ENCODE measurements around the gene SH3D19.

SH3D19 gene

DNA sequence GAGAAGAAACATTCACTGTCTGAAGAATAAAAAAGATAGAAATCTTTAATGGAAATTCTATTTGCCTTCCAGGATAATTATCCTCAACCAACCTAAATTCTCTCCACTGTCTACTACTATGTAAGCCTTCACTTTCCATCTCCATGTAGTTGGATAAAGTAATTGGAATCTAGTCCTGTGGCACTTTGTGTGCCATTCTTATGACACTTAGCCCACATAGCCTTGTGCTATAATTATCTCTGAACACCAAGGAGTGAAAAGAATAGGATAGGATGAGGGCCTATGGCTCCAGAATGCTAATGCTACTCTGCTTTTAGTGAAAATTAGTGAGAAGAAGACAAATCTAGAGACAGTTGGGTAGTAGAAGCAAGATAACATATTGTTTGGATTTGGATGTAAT is 28.2 kb downstream of the SH3D19 start:
- no peak overlapping the region for H3K4me2 ChIP-seq (ENCODE audit: low read length)
- H4K8ac ChIP-seq (ENCODE audit: low read depth, low read length): no peak overlapping the region
- H4K5ac ChIP-seq (ENCODE audit: low read length): no peak overlapping the region
- H3K27me3 ChIP-seq (ENCODE audit: insufficient read depth, low read length, poor library complexity): no peaks in the 10 kb centered on the region
- no peak overlapping the region for H3K23ac ChIP-seq (ENCODE audit: low read length)
- H3K56ac ChIP-seq (ENCODE audit: low read length): no peak overlapping the region
- H2BK15ac ChIP-seq (replicated peaks; ENCODE audit: low read depth): no peak overlapping the region
- no peak overlapping the region for H3K18ac ChIP-seq (ENCODE audit: low read length)
- H3K9ac ChIP-seq (ENCODE audit: low read length): no peak overlapping the region
- no peak for DNase-seq
- no peak overlapping the region for H2BK5ac ChIP-seq (ENCODE audit: low read length)
- no peak overlapping the region for H2BK120ac ChIP-seq (ENCODE audit: low read depth, low read length)
- peaks cover 9% of the 10 kb centered on the region for H3K79me1 ChIP-seq (ENCODE audit: low read length)
- H3K4ac ChIP-seq (ENCODE audit: low read depth, low read length): no peak overlapping the region
- peaks cover 17% of the 10 kb centered on the region for H3K79me2 ChIP-seq (ENCODE audit: control insufficient read depth, insufficient read depth, low read length)
- no peaks in the 10 kb centered on the region for H3K4me1 ChIP-seq (ENCODE audit: control insufficient read depth, low read depth, low read length)
- no peak overlapping the region for H2AK5ac ChIP-seq (ENCODE audit: low read length)
- no peak overlapping the region for H3K27ac ChIP-seq (ENCODE audit: low read depth, low read length)
- H3K36me3 ChIP-seq (ENCODE audit: control insufficient read depth, insufficient read depth, low read length): no peaks in the 10 kb centered on the region
- H3K4me3 ChIP-seq (ENCODE audit: low read length): no peak overlapping the region

DNA sequence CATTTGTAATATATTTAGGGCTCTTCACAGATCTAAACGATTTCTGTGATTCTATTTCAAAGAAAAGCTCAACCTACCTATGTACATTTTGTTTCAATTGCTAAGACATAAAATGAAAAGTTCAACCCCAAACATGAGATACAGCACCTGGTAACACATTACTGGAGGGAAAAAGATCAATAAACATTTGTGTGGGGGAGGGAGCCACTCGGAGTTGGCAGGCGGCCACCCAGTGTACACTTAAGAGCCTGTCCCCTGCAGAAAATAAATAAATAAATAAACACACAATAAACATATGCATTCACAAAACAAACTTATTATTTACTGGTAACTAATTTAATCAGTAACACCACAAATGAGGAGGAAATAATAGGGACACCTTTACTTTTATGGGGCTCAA is 29.2 kb downstream of the SH3D19 start:
- Histone ChIP-seq H3K79me2 (ENCODE audit: control insufficient read depth, insufficient read depth, low read length) (peaks cover 14% of the 10 kb centered on the region), H3K36me3 (ENCODE audit: control insufficient read depth, insufficient read depth, low read length) (no peaks in the 10 kb centered on the region), H3K18ac (ENCODE audit: low read length) (no peak overlapping the region), H3K23ac (ENCODE audit: low read length) (no peak overlapping the region), H3K27me3 (ENCODE audit: insufficient read depth, low read length, poor library complexity) (no peaks in the 10 kb centered on the region), H4K8ac (ENCODE audit: low read depth, low read length) (no peak overlapping the region), H3K4me2 (ENCODE audit: low read length) (no peak overlapping the region), H3K79me1 (ENCODE audit: low read length) (peaks cover 6% of the 10 kb centered on the region), H3K4me1 (ENCODE audit: control insufficient read depth, low read depth, low read length) (no peaks in the 10 kb centered on the region), H2BK15ac (replicated peaks; ENCODE audit: low read depth) (no peak overlapping the region), H3K9ac (ENCODE audit: low read length) (no peak overlapping the region), H3K4me3 (ENCODE audit: low read length) (no peak overlapping the region), H3K56ac (ENCODE audit: low read length) (no peak overlapping the region), H2AK5ac (ENCODE audit: low read length) (no peak overlapping the region), H2BK5ac (ENCODE audit: low read length) (no peak overlapping the region), H3K27ac (ENCODE audit: low read depth, low read length) (no peak overlapping the region), H3K4ac (ENCODE audit: low read depth, low read length) (no peak overlapping the region), H2BK120ac (ENCODE audit: low read depth, low read length) (no peak overlapping the region), H4K5ac (ENCODE audit: low read length) (no peak overlapping the region)
- no peak for DNase-seq
- no CpG with 5 or more reads among the region's 3 CpGs for WGBS (ENCODE audit: extremely low coverage, insufficient coverage, low lambda C conversion rate)

DNA sequence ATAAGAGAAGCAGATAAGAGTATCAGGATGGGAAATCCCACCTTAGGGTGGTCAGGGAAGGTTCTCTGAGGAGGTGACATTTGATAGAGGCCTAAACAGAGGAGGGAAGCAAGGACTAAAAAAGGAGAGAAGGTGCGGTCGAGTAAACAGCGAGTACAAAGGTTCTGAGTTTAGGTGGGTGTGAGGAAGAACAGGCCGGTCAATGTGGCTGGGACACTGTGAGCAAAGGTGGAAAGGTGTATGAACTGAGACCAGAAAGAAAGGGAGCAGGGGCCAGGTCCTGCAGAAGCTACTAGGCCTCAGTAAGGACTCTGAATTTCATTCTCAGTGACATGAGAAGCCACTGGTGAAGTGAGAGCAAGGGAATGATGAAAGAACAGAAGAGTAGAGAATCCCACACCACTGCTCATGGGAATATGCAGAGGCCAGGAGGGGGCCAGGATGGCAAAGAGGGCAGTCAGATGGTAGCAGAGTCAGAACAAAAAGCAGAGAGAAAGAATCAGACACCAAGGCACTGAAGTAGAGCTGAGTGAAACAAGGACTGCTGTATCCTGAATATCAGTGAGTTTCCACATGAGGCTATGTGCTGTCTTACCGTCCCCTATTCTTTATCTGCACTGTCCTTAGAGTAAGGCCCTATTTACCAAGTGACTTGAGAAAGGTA is 30.4 kb downstream of the SH3D19 start:
- Histone ChIP-seq H3K27me3 (ENCODE audit: insufficient read depth, low read length, poor library complexity) (no peaks in the 10 kb centered on the region), H3K23ac (ENCODE audit: low read length) (no peak overlapping the region), H3K9ac (ENCODE audit: low read length) (no peak overlapping the region), H2BK5ac (ENCODE audit: low read length) (no peak overlapping the region), H2BK120ac (ENCODE audit: low read depth, low read length) (no peak overlapping the region), H4K8ac (ENCODE audit: low read depth, low read length) (no peak overlapping the region), H4K5ac (ENCODE audit: low read length) (no peak overlapping the region), H3K36me3 (ENCODE audit: control insufficient read depth, insufficient read depth, low read length) (no peaks in the 10 kb centered on the region), H3K4me3 (ENCODE audit: low read length) (no peak overlapping the region), H3K79me1 (ENCODE audit: low read length) (peaks cover 6% of the 10 kb centered on the region), H3K4me1 (ENCODE audit: control insufficient read depth, low read depth, low read length) (no peaks in the 10 kb centered on the region), H3K4me2 (ENCODE audit: low read length) (no peak overlapping the region), H3K56ac (ENCODE audit: low read length) (peak overlapping the region; percentile 15), H3K18ac (ENCODE audit: low read length) (no peak overlapping the region), H3K27ac (ENCODE audit: low read depth, low read length) (no peak overlapping the region), H2BK15ac (replicated peaks; ENCODE audit: low read depth) (no peak overlapping the region), H3K4ac (ENCODE audit: low read depth, low read length) (no peak overlapping the region), H2AK5ac (ENCODE audit: low read length) (no peak overlapping the region), H3K79me2 (ENCODE audit: control insufficient read depth, insufficient read depth, low read length) (peaks cover 18% of the 10 kb centered on the region)
- no peak for DNase-seq
- WGBS (ENCODE audit: extremely low coverage, insufficient coverage, low lambda C conversion rate): no CpG with 5 or more reads among the region's 5 CpGs

GRCh38 chr4:151292038-151292437 is 33.4 kb downstream of the SH3D19 start:
- Histone ChIP-seq H2BK15ac (replicated peaks; ENCODE audit: low read depth) (no peak overlapping the region), H3K36me3 (ENCODE audit: control insufficient read depth, insufficient read depth, low read length) (no peaks in the 10 kb centered on the region), H3K27me3 (ENCODE audit: insufficient read depth, low read length, poor library complexity) (no peaks in the 10 kb centered on the region), H2BK120ac (ENCODE audit: low read depth, low read length) (no peak overlapping the region), H3K18ac (ENCODE audit: low read length) (no peak overlapping the region), H3K4me3 (ENCODE audit: low read length) (no peak overlapping the region), H3K4me2 (ENCODE audit: low read length) (no peak overlapping the region), H4K5ac (ENCODE audit: low read length) (no peak overlapping the region), H3K79me2 (ENCODE audit: control insufficient read depth, insufficient read depth, low read length) (peaks cover 24% of the 10 kb centered on the region), H3K27ac (ENCODE audit: low read depth, low read length) (no peak overlapping the region), H3K79me1 (ENCODE audit: low read length) (peaks cover 6% of the 10 kb centered on the region), H3K56ac (ENCODE audit: low read length) (no peak overlapping the region), H2AK5ac (ENCODE audit: low read length) (no peak overlapping the region), H4K8ac (ENCODE audit: low read depth, low read length) (no peak overlapping the region), H3K4ac (ENCODE audit: low read depth, low read length) (no peak overlapping the region), H3K23ac (ENCODE audit: low read length) (no peak overlapping the region), H3K9ac (ENCODE audit: low read length) (no peak overlapping the region), H3K4me1 (ENCODE audit: control insufficient read depth, low read depth, low read length) (no peaks in the 10 kb centered on the region), H2BK5ac (ENCODE audit: low read length) (no peak overlapping the region)
- WGBS (ENCODE audit: extremely low coverage, insufficient coverage, low lambda C conversion rate): no CpG with 5 or more reads among the region's 2 CpGs
- no peak for DNase-seq

DNA sequence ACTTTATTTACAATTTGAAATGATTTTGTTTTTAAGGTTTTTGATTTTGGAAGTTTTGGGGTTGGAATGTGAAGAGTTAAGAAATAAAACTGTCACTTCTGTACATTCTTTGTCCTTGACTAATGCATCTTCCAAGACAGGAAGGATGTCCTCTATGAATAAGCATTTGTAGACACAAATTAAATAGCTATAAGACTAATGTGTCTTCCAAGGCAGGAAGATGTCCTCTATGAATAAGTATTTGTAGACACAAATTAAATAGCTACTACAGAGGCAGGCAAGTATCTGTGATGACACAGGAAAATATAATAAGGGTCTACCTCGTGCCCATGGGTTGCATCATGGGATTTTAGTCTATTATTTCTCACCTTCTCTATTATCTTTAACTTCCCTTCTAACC is 33.9 kb downstream of the SH3D19 start:
- Histone ChIP-seq H2AK5ac (ENCODE audit: low read length) (no peak overlapping the region), H3K23ac (ENCODE audit: low read length) (no peak overlapping the region), H3K79me1 (ENCODE audit: low read length) (peaks cover 6% of the 10 kb centered on the region), H3K79me2 (ENCODE audit: control insufficient read depth, insufficient read depth, low read length) (peaks cover 24% of the 10 kb centered on the region), H3K18ac (ENCODE audit: low read length) (no peak overlapping the region), H3K56ac (ENCODE audit: low read length) (no peak overlapping the region), H2BK5ac (ENCODE audit: low read length) (no peak overlapping the region), H4K8ac (ENCODE audit: low read depth, low read length) (no peak overlapping the region), H3K4ac (ENCODE audit: low read depth, low read length) (no peak overlapping the region), H4K5ac (ENCODE audit: low read length) (no peak overlapping the region), H3K4me1 (ENCODE audit: control insufficient read depth, low read depth, low read length) (no peaks in the 10 kb centered on the region), H3K9ac (ENCODE audit: low read length) (no peak overlapping the region), H3K4me3 (ENCODE audit: low read length) (no peak overlapping the region), H3K27ac (ENCODE audit: low read depth, low read length) (no peak overlapping the region), H2BK120ac (ENCODE audit: low read depth, low read length) (no peak overlapping the region), H3K27me3 (ENCODE audit: insufficient read depth, low read length, poor library complexity) (no peaks in the 10 kb centered on the region), H3K36me3 (ENCODE audit: control insufficient read depth, insufficient read depth, low read length) (no peaks in the 10 kb centered on the region), H2BK15ac (replicated peaks; ENCODE audit: low read depth) (no peak overlapping the region), H3K4me2 (ENCODE audit: low read length) (no peak overlapping the region)
- no peak for DNase-seq
- WGBS (ENCODE audit: extremely low coverage, insufficient coverage, low lambda C conversion rate): no CpG with 5 or more reads among the region's 1 CpG

- Histone ChIP-seq H3K79me2 (ENCODE audit: control insufficient read depth, insufficient read depth, low read length) (peaks cover 20% of the 10 kb centered on the region), H3K27ac (ENCODE audit: low read depth, low read length) (no peak overlapping the region), H3K27me3 (ENCODE audit: insufficient read depth, low read length, poor library complexity) (no peaks in the 10 kb centered on the region), H3K4me2 (ENCODE audit: low read length) (no peak overlapping the region), H4K8ac (ENCODE audit: low read depth, low read length) (peak overlapping the region; percentile 81), H3K36me3 (ENCODE audit: control insufficient read depth, insufficient read depth, low read length) (no peaks in the 10 kb centered on the region), H3K4me1 (ENCODE audit: control insufficient read depth, low read depth, low read length) (peaks cover 3% of the 10 kb centered on the region), H2BK15ac (replicated peaks; ENCODE audit: low read depth) (no peak overlapping the region), H3K18ac (ENCODE audit: low read length) (no peak overlapping the region), H3K23ac (ENCODE audit: low read length) (no peak overlapping the region), H2AK5ac (ENCODE audit: low read length) (no peak overlapping the region), H3K9ac (ENCODE audit: low read length) (no peak overlapping the region), H3K4me3 (ENCODE audit: low read length) (no peak overlapping the region), H2BK5ac (ENCODE audit: low read length) (no peak overlapping the region), H4K5ac (ENCODE audit: low read length) (no peak overlapping the region), H3K56ac (ENCODE audit: low read length) (no peak overlapping the region), H3K4ac (ENCODE audit: low read depth, low read length) (no peak overlapping the region), H3K79me1 (ENCODE audit: low read length) (peaks cover 2% of the 10 kb centered on the region), H2BK120ac (ENCODE audit: low read depth, low read length) (no peak overlapping the region)
- no peak for DNase-seq
- WGBS (ENCODE audit: extremely low coverage, insufficient coverage, low lambda C conversion rate): no CpG with 5 or more reads among the region's 7 CpGs
These were observed 38.0 kb downstream of the SH3D19 start for GRCh38 chr4:151287409-151287808.
